Fibroblast of skin of back (primary cell): Measurements from ENCODE around the gene TBL1Y.

ENCODE experiments used
- DNase-seq: peaks from one replicate; pipeline ENCODE4 v3.0.0-alpha.2; 2013

TBL1Y gene

GRCh38 chrY:7092836-7093235 is 182.3 kb downstream of the TBL1Y start:
- DNase-seq, result no peak

GRCh38 chrY:7094365-7094764 is 183.9 kb downstream of the TBL1Y start:
- DNase-seq, result no peak

- DNase-seq, result no peak
Observed at GRCh38 chrY:7097021-7097420, 186.5 kb downstream of the TBL1Y start.

- DNase-seq, result no peak
Observed at GRCh38 chrY:7099742-7100141, 189.2 kb downstream of the TBL1Y start.

GRCh38 chrY:7102680-7103079 is 192.2 kb downstream of the TBL1Y start:
- no peak for DNase-seq

- no peak for DNase-seq
Observed at GRCh38 chrY:7107179-7107578, 196.7 kb downstream of the TBL1Y start.

- no peak for DNase-seq
Observed at GRCh38 chrY:7110086-7110485, 199.6 kb downstream of the TBL1Y start.

- DNase-seq, result no peak
Observed at GRCh38 chrY:7115871-7116270, 205.4 kb downstream of the TBL1Y start.

- DNase-seq, result no peak
Observed at GRCh38 chrY:7122202-7122601, 211.7 kb downstream of the TBL1Y start.

GRCh38 chrY:7125136-7126056 is 214.9 kb downstream of the TBL1Y start:
- DNase-seq, result no peak

- no peak for DNase-seq
Observed at GRCh38 chrY:7128211-7128610, 217.7 kb downstream of the TBL1Y start.
